IPS-20b (cell line): ENCODE results near the gene FDPS.

Source experiments
- H3K27ac ChIP-seq: one replicate; pipeline ENCODE4 v1.5.1; 2013; ENCODE audit warnings: low read length
- H3K27me3 ChIP-seq: 2 replicates; pipeline ENCODE4 v1.6.1; 2013; ENCODE audit warnings: mild to moderate bottlenecking, low read length, inconsistent platforms; ENCODE audit not compliant: insufficient read depth
- H3K36me3 ChIP-seq: 2 replicates; pipeline ENCODE4 v1.6.1; 2013; ENCODE audit warnings: low read depth, mild to moderate bottlenecking, inconsistent platforms, low read length, moderate library complexity; ENCODE audit not compliant: insufficient read depth
- H3K4me1 ChIP-seq: 2 replicates; pipeline ENCODE4 v1.6.1; 2013; ENCODE audit warnings: mild to moderate bottlenecking, control low read depth, inconsistent platforms, low read length, moderate library complexity; ENCODE audit not compliant: insufficient read depth
- H3K4me3 ChIP-seq: 2 replicates; pipeline ENCODE4 v1.5.1; 2013; ENCODE audit warnings: mild to moderate bottlenecking, low read length, inconsistent platforms
- H3K9ac ChIP-seq: 2 replicates; pipeline ENCODE4 v1.6.1; 2013; ENCODE audit warnings: low read depth, mild to moderate bottlenecking, inconsistent platforms, low read length, moderate library complexity
- H3K9me3 ChIP-seq: 2 replicates; pipeline ENCODE4 v1.6.1; 2013; ENCODE audit warnings: mild to moderate bottlenecking, low read depth, low read length, inconsistent platforms; ENCODE audit not compliant: insufficient read depth

The FDPS gene

GRCh38 chr1:155273343-155274245 lies 35.1 kb upstream of the FDPS start, which contains the start of gene CLK2:
CLK2 (minus strand) TSS chr1:155273504; CDS start chr1:155270977, 2,527 bp downstream.
- peaks cover 6% of the 10 kb centered on the region for H3K4me1 ChIP-seq
- H3K4me3 ChIP-seq: peak within 1 kb of the TSS; percentile 98
- peak within 1 kb of the TSS; percentile 88 for H3K27ac ChIP-seq
- H3K9ac ChIP-seq: peak within 1 kb of the TSS; percentile 96
- H3K36me3 ChIP-seq: peaks cover 30% of the 10 kb centered on the region
- no peaks in the 10 kb centered on the region for H3K9me3 ChIP-seq
- peaks cover 15% of the 10 kb centered on the region for H3K27me3 ChIP-seq

DNA sequence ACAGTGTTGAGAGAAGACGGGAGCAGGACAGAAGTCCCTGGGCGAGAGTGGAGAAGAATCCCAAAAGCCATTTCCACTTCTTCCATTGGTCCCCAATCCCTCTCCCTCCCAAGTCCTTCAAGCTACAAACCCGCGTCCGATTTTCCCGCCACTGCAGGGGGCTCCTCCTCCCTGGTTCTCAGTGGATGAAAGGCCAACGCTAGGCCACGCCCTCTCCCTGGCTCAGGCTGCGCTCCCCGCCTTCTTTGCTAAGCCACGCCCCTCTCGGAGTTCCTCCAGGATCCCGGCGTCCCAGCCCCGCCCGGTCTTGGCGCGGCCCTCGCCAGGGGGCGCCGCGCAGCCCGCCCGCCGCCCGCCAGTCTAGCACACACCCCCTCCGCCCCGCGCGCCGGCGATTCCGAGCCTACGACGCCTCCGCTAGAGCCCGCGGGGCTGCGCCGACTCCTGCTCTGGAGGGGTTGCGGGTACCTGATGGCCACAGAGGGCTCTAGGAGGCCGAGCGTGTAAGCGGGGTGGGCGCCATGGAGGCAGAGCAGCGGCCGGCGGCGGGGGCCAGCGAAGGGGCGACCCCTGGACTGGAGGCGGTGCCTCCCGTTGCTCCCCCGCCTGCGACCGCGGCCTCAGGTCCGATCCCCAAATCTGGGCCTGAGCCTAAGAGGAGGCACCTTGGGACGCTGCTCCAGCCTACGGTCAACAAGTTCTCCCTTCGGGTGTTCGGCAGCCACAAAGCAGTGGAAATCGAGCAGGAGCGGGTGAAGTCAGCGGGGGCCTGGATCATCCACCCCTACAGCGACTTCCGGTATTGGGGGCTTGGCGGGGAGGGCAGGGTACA lies 31.4 kb upstream of the FDPS start, which contains the start of gene HCN3:
Gene HCN3 (plus strand): TSS at position 394 of the 832 bp plus-strand sequence. CDS start 128 bp downstream, at position 522.
- Histone ChIP-seq H3K36me3 (no peaks in the 10 kb centered on the region), H3K9me3 (no peaks in the 10 kb centered on the region), H3K9ac (peak within 1 kb of the TSS; percentile 41; the same call in 1 of the 2 replicates), H3K4me3 (peak within 1 kb of the TSS; percentile 70), H3K27me3 (peaks cover 15% of the 10 kb centered on the region), H3K27ac (no peak within 1 kb of the TSS), H3K4me1 (peaks cover 15% of the 10 kb centered on the region)

DNA sequence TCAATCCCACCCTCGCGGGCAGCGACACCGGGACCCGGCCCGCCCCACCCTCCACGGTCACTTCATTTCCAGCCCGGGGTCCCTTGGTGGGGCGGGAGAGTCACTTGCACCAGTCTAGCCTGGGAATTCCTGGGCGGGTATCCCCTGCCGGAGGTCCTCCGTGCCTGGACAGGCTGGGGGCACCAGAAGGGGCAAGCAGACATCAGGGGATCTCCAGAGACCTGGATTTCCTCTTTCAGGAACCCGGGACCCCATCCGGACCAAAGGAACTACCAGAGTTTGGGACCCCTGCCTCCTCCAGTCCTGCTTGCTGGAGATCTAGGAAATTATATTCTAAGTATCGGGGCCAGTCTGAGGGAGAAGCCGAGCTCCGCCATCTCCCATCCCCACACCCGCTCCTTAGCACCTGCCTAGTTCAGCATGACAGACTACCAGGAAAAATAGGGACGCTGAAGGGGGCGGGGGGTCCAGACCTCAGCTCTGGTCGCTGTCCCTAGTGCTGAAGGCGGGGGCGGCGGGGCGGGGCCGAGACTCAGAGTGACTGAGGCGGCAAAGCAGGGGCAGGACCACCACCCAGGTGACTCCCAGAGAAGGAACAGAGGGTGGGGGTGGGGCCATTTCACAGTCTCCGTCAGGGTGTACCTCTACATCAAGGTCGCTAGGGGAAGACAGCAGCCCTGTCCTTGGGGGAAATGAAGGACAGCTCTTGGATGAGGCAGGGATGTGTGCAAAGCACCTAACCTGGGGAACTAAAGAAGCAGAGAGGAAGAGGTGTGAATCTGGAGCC lies 30.6 kb upstream of the FDPS start:
- no peaks in the 10 kb centered on the region for H3K36me3 ChIP-seq
- H3K4me1 ChIP-seq: peaks cover 15% of the 10 kb centered on the region
- H3K4me3 ChIP-seq: peak overlapping the region; percentile 70
- peak overlapping the region; percentile 41; the same call in 1 of the 2 replicates for H3K9ac ChIP-seq
- peaks cover 15% of the 10 kb centered on the region for H3K27me3 ChIP-seq
- no peaks in the 10 kb centered on the region for H3K9me3 ChIP-seq
- no peak overlapping the region for H3K27ac ChIP-seq

DNA sequence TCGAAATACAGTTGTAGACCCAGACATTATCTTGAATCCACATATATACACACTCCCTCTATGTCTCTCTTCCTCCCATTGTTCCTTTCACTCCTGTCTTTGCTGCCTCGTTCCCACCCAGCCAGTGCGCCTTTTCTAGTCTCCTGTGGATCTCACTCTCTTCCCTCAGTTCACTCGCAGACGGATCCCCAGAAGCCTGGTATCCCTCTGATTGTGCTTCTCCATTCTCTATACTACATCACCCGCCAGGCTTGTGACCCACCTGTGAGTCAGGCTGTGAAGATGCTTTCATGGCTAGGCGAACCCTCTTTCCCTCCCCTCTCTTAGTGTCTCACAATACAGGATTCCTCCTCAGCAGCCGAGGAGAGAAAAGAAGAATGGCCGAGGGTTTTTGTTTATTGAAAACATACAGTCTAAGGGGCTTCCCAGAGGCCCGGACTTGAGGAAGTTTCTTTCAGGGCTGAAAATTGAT lies 29.9 kb upstream of the FDPS start:
- H3K4me3 ChIP-seq: peak overlapping the region; percentile 40; the same call in 1 of the 2 replicates
- H3K36me3 ChIP-seq: no peaks in the 10 kb centered on the region
- H3K27me3 ChIP-seq: peaks cover 15% of the 10 kb centered on the region
- H3K4me1 ChIP-seq: peaks cover 13% of the 10 kb centered on the region
- H3K9ac ChIP-seq: peak overlapping the region; percentile 7; the same call in 1 of the 2 replicates
- no peak overlapping the region for H3K27ac ChIP-seq
- no peaks in the 10 kb centered on the region for H3K9me3 ChIP-seq

DNA sequence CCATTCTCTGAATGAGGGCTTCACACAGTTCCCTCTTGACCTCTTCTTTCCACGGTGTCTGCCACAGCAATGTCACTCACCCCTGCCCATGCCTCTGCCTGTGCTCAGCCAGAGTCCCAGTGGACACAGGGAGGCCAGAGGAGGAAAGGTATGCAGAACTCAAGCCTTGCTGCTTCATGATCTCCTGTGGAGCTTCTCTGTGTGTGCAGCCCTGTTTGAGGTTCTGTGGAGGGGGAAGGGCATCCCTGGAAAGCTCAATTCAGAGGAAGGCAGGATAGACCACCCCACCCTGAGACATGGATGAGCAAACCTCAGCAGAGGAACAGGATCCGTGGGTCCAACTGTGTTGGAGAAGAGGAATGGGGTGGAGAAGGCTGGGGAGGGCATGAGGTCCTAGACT lies 29.4 kb upstream of the FDPS start:
- H3K4me1 ChIP-seq: peaks cover 13% of the 10 kb centered on the region
- H3K36me3 ChIP-seq: no peaks in the 10 kb centered on the region
- H3K27ac ChIP-seq: no peak overlapping the region
- H3K9ac ChIP-seq: no peak overlapping the region
- H3K27me3 ChIP-seq: peaks cover 15% of the 10 kb centered on the region
- H3K9me3 ChIP-seq: no peaks in the 10 kb centered on the region
- 0 out of 2 replicates have a peak overlapping the region, but pooled peaks have one; percentile 2 for H3K4me3 ChIP-seq

DNA sequence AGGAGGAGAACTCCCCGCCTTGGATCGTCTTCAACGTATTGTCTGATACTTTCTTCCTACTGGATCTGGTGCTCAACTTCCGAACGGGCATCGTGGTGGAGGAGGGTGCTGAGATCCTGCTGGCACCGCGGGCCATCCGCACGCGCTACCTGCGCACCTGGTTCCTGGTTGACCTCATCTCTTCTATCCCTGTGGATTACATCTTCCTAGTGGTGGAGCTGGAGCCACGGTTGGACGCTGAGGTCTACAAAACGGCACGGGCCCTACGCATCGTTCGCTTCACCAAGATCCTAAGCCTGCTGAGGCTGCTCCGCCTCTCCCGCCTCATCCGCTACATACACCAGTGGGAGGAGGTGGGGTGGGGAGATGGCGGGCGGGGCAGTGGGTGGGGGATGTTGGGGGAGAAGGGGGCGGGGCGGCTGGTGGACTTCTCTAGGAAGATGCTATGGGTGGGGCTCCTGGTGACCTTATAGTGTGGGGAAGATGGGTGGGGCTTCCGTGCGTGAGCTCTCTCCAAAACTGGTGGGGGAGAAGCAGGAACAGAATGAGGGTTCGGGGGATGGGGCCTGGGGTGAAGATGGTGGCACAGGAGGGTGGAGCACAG lies 26.1 kb upstream of the FDPS start:
- Histone ChIP-seq H3K4me3 (no peak overlapping the region), H3K27ac (no peak overlapping the region)

DNA sequence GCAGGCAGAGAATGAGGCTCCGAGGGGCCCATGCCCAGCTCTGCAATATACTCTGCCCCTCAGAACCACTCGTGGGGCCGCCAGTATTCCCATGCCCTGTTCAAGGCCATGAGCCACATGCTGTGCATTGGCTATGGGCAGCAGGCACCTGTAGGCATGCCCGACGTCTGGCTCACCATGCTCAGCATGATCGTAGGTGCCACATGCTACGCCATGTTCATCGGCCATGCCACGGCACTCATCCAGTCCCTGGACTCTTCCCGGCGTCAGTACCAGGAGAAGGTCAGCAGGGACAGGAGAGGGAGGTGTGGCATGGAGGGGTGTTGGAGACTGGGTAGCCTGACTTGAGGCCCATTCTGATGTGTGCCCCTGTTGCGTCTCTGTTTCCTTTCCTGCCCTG lies 24.2 kb upstream of the FDPS start:
- no peaks in the 10 kb centered on the region for H3K27me3 ChIP-seq
- peaks cover under 1% of the 10 kb centered on the region; the same call in 1 of the 2 replicates for H3K4me1 ChIP-seq
- H3K9ac ChIP-seq: no peak overlapping the region
- H3K27ac ChIP-seq: no peak overlapping the region
- H3K4me3 ChIP-seq: no peak overlapping the region
- no peaks in the 10 kb centered on the region for H3K36me3 ChIP-seq
- no peaks in the 10 kb centered on the region for H3K9me3 ChIP-seq

More for the DNA sequence above, 26.1 kb upstream of the FDPS start:
- Histone ChIP-seq H3K9ac (no peak overlapping the region), H3K4me1 (peaks cover 11% of the 10 kb centered on the region), H3K27me3 (no peaks in the 10 kb centered on the region), H3K9me3 (no peaks in the 10 kb centered on the region), H3K36me3 (no peaks in the 10 kb centered on the region)

GRCh38 chr1:155285063-155285462 lies 23.6 kb upstream of the FDPS start:
- H3K9ac ChIP-seq: no peak overlapping the region
- H3K9me3 ChIP-seq: no peaks in the 10 kb centered on the region
- no peak overlapping the region for H3K27ac ChIP-seq
- no peaks in the 10 kb centered on the region for H3K27me3 ChIP-seq
- no peak overlapping the region for H3K4me3 ChIP-seq
- H3K36me3 ChIP-seq: no peaks in the 10 kb centered on the region
- H3K4me1 ChIP-seq: no peaks in the 10 kb centered on the region

DNA sequence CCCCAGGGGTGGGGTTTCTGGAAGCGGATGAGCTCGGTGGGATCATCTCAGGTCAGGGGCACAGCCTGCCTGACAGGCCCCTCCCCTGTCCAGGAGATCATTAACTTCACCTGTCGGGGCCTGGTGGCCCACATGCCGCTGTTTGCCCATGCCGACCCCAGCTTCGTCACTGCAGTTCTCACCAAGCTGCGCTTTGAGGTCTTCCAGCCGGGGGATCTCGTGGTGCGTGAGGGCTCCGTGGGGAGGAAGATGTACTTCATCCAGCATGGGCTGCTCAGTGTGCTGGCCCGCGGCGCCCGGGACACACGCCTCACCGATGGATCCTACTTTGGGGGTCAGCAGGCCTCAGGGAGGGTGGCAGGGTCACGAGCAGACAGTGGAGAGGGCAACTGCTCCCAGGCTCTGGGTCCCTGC lies 23.0 kb upstream of the FDPS start:
- Histone ChIP-seq H3K4me3 (no peak overlapping the region), H3K27me3 (no peaks in the 10 kb centered on the region), H3K36me3 (no peaks in the 10 kb centered on the region), H3K9me3 (no peaks in the 10 kb centered on the region), H3K9ac (no peak overlapping the region), H3K27ac (no peak overlapping the region), H3K4me1 (no peaks in the 10 kb centered on the region)

DNA sequence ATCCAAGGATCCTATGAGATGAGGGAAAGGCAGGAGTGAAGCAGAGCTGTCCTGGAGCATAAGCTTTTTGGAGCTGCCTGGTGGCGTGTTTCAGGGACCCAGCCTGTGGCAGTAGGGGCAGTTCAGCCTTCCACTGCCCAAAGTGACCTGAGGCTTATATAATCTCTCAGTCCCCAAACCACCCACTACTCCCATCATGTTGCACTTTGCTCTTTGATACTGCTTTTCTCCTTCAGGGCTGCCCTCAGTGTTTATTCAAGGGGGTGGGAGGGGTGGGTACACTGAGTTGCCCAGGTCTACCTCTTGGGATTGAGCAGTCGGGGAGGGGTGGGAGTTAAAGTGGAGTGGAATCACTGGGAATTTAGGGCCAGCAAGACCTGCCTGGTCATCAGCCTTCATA lies 22.1 kb upstream of the FDPS start:
- no peaks in the 10 kb centered on the region for H3K9me3 ChIP-seq
- H3K9ac ChIP-seq: no peak overlapping the region
- H3K36me3 ChIP-seq: no peaks in the 10 kb centered on the region
- no peaks in the 10 kb centered on the region for H3K4me1 ChIP-seq
- H3K27me3 ChIP-seq: no peaks in the 10 kb centered on the region
- H3K4me3 ChIP-seq: no peak overlapping the region
- H3K27ac ChIP-seq: no peak overlapping the region
